Subcutaneous adipose tissue (tissue), 4 donors: ENCODE data around the gene CRIM1. TPM values are rescaled to one million over a fixed set of nuclear protein-coding genes. Genes with fewer than 3 reads are reported as not detected.

ENCODE experiments used
- CTCF ChIP-seq: fragments of 450-650 bp; IDR thresholded peaks from one replicate; pipeline ENCODE4 v1.5.1; 2016; ENCODE audit warnings: low read depth, mild to moderate bottlenecking, control low read depth, antibody characterized with exemption, moderate library complexity
- total RNA-seq, 4 donors: library from RNA; depleted of rRNA; stranded (reverse); fragments of >200 nt; gene quantifications; one replicate each; pipeline ENCODE4 v1.1.0, GENCODE V29; 2016

The CRIM1 gene
- total RNA-seq, 4 donors from 2014 or later, result 153 to 269 (median 233) TPM

DNA sequence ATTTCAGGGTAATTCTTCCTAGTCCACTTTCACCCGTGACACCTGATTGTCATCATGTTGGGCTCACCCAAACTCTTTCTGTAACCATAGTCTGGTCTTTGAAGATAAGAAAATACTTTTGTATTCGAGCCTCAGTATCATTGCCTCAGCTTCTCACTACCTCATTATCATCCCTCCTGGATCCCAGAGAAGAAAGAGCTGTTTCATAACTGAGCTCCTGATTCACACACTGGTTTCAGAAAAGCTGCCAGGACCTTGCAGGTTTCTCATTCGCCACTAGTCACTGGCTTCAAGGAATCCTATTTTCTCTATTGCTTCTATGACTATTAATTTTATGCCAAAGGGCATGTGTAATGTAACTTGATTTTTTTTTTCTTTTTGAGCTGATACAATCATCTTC is 2.9 kb upstream of the CRIM1 start:
- TF ChIP-seq CTCF, result no peak

DNA sequence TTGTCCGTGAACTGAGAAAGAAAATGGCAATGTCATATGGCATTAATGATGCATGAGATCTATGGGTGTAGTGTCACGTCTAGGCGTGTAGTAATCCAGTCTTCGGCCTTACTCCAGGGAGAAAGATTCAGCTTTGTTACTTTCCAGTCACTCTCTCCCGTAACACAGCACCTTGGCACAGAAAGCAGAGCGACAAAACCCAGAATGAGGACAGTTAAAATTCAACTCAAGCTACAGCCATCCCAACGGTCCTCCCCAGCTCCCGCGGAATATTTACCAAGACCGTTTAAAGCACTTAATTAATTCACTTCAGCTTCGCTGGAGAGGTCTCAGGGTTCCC is 797 bp upstream of the CRIM1 start:
- no peak for TF ChIP-seq CTCF

DNA sequence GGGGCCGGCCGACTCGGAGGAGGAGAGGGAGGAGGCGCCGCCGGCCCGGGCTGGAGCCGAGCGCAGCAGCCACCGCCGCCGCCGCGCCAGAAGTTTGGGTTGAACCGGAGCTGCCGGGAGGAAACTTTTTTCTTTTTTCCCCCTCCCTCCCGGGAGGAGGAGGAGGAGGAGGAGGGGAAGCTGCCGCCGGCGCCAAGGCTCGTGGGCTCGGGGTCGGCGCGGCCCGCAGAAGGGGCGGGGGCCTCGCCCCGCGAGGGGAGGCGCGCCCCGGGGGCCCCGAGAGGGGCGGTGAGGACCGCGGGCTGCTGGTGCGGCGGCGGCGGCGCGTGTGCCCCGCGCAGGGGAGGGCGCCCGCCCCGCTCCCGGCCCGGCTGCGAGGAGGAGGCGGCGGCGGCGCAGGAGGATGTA is 316 bp downstream of the CRIM1 start:
- TF ChIP-seq CTCF, result no peak

GRCh38 chr2:36356298-36356989 is 866 bp downstream of the CRIM1 start:
- no peak for TF ChIP-seq CTCF

DNA sequence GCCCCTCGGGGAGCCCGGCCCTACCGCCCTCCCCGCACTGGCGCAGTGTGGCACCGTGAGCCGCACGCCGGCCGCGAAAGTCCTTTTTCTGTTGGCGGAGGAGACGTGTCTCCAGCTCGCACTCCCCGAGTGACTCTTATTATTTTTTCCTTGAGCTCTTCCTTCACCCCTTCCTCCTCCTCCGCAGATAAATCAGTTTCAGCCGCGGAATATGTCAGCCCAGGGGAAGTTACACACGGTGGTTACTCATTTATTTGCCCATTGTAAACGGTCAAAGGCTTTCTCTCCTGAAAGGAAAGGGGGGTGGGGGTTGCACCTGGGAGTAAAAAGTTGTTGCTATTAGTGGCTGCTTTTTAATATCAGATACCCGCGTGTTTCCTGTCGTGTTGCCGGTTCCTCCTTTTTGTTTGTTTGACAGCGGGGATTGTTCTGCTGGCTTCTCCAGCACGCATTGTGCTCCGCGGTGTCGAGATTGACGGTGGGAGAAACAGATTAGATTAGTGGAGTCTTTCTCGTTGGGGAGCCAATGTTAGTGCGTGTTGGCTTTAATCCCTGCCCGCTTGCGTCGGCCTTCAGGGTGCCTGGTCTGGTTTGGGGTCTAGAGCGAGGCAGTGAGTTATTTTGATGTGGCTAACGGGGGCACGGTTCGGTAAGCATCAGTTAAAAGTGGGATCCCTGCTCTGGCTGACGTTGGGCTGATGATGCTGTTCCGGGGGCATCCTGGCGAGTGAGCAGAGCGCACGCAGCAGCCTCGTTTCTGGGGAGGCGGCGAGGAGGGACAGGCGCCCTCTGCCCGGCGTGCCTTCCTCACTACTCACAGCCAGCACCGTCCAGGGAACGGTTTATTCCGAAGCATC is 1.6 kb downstream of the CRIM1 start:
- TF ChIP-seq CTCF, result no peak

DNA sequence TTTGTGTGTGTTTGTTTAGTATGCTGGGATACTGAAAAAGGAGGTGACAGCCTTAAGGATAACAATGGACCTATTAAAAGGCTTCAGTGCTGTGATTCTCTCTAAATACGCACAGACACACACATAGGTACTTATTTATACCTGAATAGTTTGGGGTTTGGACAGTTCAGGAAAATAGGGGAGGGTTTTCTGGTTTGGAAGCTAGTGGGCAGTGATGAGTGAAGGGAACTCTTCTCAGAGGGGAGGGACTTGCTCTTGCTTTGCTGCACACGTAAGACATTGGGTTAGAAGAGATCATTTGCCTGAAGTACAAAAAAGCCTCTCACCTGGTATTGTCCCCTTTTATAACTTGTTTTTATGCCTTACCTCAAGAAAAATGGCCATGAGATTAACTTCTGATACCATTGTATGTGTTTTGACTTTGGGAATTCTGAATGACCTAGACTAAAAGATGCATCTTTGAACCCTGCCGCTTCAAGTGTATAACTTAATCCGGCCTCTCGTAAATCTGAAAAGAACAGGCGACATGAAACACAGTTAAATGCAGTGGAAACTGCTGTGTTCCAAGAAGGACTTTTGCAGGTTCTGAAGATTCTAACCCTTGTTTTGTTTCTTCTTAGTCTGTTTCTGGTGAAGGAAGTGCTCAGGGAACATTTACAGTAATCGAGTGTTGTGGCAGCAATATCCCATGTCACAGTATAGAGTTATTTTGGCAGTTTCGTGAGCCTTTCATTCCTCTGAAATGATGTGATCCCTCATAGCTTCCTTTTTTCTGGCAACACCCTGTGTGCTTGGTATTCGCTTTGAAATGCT is 2.5 kb downstream of the CRIM1 start:
- no peak for TF ChIP-seq CTCF

DNA sequence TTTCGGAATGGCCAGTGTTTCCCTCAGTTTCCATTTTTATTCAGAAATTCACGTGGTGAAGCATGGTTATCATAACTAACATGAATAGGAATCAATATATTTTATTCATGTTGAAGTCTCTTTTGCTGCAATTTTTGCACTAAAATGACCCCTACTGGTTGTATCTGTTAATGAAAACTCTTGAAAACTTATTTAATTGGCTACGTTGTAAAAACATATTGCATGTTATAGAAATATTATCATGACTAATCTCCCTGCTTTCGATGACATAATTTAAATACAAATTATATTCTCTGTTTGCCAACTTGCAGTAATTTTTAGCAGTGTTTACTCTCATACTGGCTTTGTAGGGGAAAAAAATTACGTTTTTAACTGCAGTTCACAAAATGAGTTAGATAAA is 3.5 kb downstream of the CRIM1 start:
- no peak for TF ChIP-seq CTCF
